ENCODE measurements around the gene DNAJB14.

- peak in 1 of 6 experiments; percentile 11 for TF ChIP-seq CTCF (IDR thresholded peaks at IDR 0.05)
- TF ChIP-seq POLR2AphosphoS5 (IDR thresholded peaks at IDR 0.05): peak; percentile 96 to 99
- TF ChIP-seq EP300 (IDR thresholded peaks at IDR 0.05): peak in 1 of 4 donors; percentile 51
- peak in 3 of 4 donors; percentile 85 to 96 (median 96) for TF ChIP-seq POLR2A (IDR thresholded peaks at IDR 0.05)
Measured at GRCh38 chr4:99949999-99950912, 3.8 kb upstream of the DNAJB14 start, which contains the start of gene H2AZ1.

All from upper lobe of left lung (tissue), 4 donors.